ENCODE results near the gene RRP12. TPM values are rescaled to one million over a fixed set of nuclear protein-coding genes. Genes with fewer than 3 reads are reported as not detected.
A peak's percentile ranks its signal among the peaks of the same experiment; 100 is the strongest.

Gene RRP12
- total RNA-seq, 1 experiment from 2014 or later, result 41.7 TPM

GRCh38 chr10:97341416-97341815 is 59.7 kb downstream of the RRP12 start:
- no peak for DNase-seq
- no peaks in the 10 kb centered on the region for H3K36me3 ChIP-seq (replicated peaks; ENCODE audit: control insufficient read depth, insufficient read depth, low read length)
- H3K27me3 ChIP-seq (ENCODE audit: control insufficient read depth, insufficient read depth, low read length), result no peaks in the 10 kb centered on the region; the same call in 1 of the 2 replicates
- H3K4me3 ChIP-seq (ENCODE audit: insufficient read depth, low read depth, low read length), result no peak overlapping the region

GRCh38 chr10:97338041-97338440 is 63.1 kb downstream of the RRP12 start:
- H3K4me3 ChIP-seq (ENCODE audit: insufficient read depth, low read depth, low read length), result no peak overlapping the region
- peak; percentile 26 for DNase-seq
- peaks cover 2% of the 10 kb centered on the region; the same call in 1 of the 2 replicates for H3K27me3 ChIP-seq (ENCODE audit: control insufficient read depth, insufficient read depth, low read length)
- H3K36me3 ChIP-seq (replicated peaks; ENCODE audit: control insufficient read depth, insufficient read depth, low read length), result no peaks in the 10 kb centered on the region

GRCh38 chr10:97336942-97337831 is 64.0 kb downstream of the RRP12 start:
- Histone ChIP-seq H3K36me3 (replicated peaks; ENCODE audit: control insufficient read depth, insufficient read depth, low read length) (no peaks in the 10 kb centered on the region), H3K4me3 (ENCODE audit: insufficient read depth, low read depth, low read length) (no peak overlapping the region), H3K27me3 (ENCODE audit: control insufficient read depth, insufficient read depth, low read length) (peaks cover 2% of the 10 kb centered on the region; the same call in 1 of the 2 replicates)
- peak; percentile 71 for DNase-seq

- no peaks in the 10 kb centered on the region for H3K36me3 ChIP-seq (replicated peaks; ENCODE audit: control insufficient read depth, insufficient read depth, low read length)
- H3K27me3 ChIP-seq (ENCODE audit: control insufficient read depth, insufficient read depth, low read length), result peaks cover 2% of the 10 kb centered on the region; the same call in 1 of the 2 replicates
- DNase-seq, result peak; percentile 3
- H3K4me3 ChIP-seq (ENCODE audit: insufficient read depth, low read depth, low read length), result no peak overlapping the region
These were observed 64.7 kb downstream of the RRP12 start for GRCh38 chr10:97336446-97336845.

- H3K27me3 ChIP-seq (ENCODE audit: control insufficient read depth, insufficient read depth, low read length), result peaks cover 2% of the 10 kb centered on the region; the same call in 1 of the 2 replicates
- no peak overlapping the region for H3K4me3 ChIP-seq (ENCODE audit: insufficient read depth, low read depth, low read length)
- no peak for DNase-seq
- H3K36me3 ChIP-seq (replicated peaks; ENCODE audit: control insufficient read depth, insufficient read depth, low read length), result no peaks in the 10 kb centered on the region
These were observed 65.1 kb downstream of the RRP12 start for GRCh38 chr10:97336006-97336405.

DNA sequence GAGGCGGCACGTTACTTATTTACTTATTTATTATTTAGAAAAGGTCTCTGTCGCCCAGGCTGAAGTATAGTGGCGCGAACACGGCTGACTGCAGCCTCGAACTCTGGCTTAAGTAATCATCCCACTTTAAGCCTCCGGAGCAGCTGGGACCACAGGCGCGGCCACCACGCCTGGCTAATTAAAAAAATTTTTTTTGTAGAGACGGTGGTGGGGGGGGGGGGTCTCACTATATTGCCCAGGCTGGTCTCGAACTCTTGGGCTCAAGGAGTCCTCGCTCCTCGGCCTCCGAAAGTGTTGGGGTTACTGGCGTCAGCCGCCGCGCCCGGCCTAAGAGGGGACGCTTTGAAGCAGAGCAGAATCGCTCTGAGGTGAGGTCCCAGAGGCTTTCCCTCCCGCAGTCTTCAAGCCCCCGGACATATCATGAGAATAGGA is 65.9 kb downstream of the RRP12 start:
- peak; percentile 69 for DNase-seq

GRCh38 chr10:97334370-97335175 is 66.6 kb downstream of the RRP12 start, which contains the start of gene FRAT2:
Gene FRAT2 (minus strand): TSS chr10:97334729. CDS start chr10:97334572, 157 bp downstream.
- peak within 1 kb of the TSS; percentile 91 for H3K4me3 ChIP-seq (ENCODE audit: insufficient read depth, low read depth, low read length)
- H3K27me3 ChIP-seq (ENCODE audit: control insufficient read depth, insufficient read depth, low read length), result peaks cover 2% of the 10 kb centered on the region; the same call in 1 of the 2 replicates
- peak; percentile 96 for DNase-seq
- peaks cover 4% of the 10 kb centered on the region for H3K36me3 ChIP-seq (replicated peaks; ENCODE audit: control insufficient read depth, insufficient read depth, low read length)

More for the DNA sequence above, 65.9 kb downstream of the RRP12 start:
- Histone ChIP-seq H3K4me3 (ENCODE audit: insufficient read depth, low read depth, low read length) (peak overlapping the region; percentile 91), H3K36me3 (replicated peaks; ENCODE audit: control insufficient read depth, insufficient read depth, low read length) (peaks cover under 1% of the 10 kb centered on the region), H3K27me3 (ENCODE audit: control insufficient read depth, insufficient read depth, low read length) (peaks cover 2% of the 10 kb centered on the region; the same call in 1 of the 2 replicates)

DNA sequence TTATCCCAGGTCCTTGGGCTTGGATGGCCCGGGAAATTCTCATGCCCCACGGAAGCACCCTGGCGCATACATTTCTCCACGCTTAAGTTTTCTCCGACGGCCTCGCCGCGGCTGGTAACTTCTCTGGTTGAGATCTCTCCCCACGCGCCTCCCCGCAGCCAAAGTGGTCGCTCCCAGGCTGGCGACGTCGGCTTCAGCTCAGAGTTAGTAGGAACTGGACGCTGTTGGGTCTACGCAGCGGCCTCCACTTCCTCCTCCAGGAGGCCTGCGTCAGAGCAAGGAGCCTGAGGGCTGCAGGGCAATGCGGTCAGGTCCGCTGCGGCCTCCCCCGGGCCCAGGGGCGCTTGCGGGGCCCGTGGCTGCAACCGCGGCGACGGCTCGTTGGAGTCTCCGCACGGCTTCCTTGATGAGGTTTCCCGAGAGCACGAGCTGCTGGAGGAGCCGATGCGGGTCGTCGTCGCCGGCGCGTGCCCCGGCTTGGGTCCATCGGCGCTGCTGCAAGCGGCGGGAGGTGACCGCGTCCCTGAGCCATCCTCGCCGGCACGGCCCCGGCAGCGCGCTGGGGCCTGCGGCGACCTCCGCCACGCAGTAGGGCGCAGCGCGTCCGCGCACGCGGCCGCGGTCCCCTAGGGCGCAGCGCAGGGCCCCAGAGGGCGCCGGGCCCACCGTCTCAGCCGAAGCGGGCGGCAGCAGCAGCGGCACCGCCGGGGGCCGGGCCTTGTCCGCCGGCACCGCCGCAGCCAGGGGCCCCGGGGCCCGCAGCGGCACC is 67.4 kb downstream of the RRP12 start:
- H3K4me3 ChIP-seq (ENCODE audit: insufficient read depth, low read depth, low read length), result peak overlapping the region; percentile 91
- peaks cover 2% of the 10 kb centered on the region; the same call in 1 of the 2 replicates for H3K27me3 ChIP-seq (ENCODE audit: control insufficient read depth, insufficient read depth, low read length)
- peak; percentile 74 for DNase-seq
- peaks cover 4% of the 10 kb centered on the region for H3K36me3 ChIP-seq (replicated peaks; ENCODE audit: control insufficient read depth, insufficient read depth, low read length)

DNA sequence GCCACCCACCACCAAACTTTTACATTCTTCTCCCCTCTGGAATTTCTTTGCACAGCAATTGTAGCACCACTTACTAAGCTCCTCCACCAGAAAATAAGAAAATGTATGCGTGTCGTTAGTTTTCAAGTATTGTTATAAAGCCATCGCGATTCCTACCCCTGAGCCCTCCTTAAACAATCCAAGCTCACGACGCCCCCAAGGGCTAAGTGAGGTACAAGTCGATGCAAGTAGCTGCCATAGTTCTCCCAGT is 67.9 kb downstream of the RRP12 start:
- peak; percentile 74 for DNase-seq
- H3K36me3 ChIP-seq (replicated peaks; ENCODE audit: control insufficient read depth, insufficient read depth, low read length), result peaks cover 4% of the 10 kb centered on the region

DNA sequence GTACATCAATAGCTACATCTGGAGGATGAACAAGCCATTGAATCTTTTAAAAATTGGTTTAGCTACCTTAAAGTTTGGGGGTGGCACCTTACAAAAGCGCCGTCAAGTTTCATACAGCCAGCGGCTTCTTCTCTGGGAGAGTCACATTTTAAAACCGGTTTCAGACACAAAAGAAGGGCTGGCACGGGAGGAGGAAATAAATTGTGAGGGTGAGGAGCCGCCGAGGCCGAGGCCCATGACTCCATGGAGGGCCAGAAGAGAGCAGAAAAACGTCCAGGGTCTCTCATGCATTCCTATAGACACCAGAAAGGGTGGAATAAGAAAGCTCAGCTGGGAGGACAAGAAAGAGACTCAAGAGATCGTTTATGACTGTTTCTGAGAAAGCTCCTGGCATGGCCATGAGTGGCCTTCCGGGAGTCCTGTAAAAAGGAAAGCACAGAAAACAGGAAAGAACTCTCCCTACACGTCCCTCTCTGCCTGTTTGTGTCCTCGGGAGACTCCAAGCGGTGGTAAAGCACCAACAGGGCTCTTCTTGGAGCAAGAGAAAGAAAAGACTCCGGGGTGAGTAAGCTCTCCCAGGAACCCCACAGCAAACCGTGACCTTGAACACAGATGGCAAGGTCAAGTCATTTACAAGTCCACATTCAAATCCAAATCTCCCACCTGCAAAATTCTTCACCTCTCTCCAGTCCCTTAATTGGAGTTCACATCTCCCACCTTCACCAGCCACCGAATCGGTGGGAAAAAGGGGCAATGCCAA is 68.4 kb downstream of the RRP12 start:
- Histone ChIP-seq H3K4me3 (ENCODE audit: insufficient read depth, low read depth, low read length) (peak overlapping the region; percentile 91), H3K27me3 (ENCODE audit: control insufficient read depth, insufficient read depth, low read length) (peaks cover 2% of the 10 kb centered on the region; the same call in 1 of the 2 replicates), H3K36me3 (replicated peaks; ENCODE audit: control insufficient read depth, insufficient read depth, low read length) (peaks cover 4% of the 10 kb centered on the region)
- peak; percentile 72 for DNase-seq

More for the DNA sequence above, 67.9 kb downstream of the RRP12 start:
- Histone ChIP-seq H3K4me3 (ENCODE audit: insufficient read depth, low read depth, low read length) (peak overlapping the region; percentile 91), H3K27me3 (ENCODE audit: control insufficient read depth, insufficient read depth, low read length) (peaks cover 2% of the 10 kb centered on the region; the same call in 1 of the 2 replicates)

DNA sequence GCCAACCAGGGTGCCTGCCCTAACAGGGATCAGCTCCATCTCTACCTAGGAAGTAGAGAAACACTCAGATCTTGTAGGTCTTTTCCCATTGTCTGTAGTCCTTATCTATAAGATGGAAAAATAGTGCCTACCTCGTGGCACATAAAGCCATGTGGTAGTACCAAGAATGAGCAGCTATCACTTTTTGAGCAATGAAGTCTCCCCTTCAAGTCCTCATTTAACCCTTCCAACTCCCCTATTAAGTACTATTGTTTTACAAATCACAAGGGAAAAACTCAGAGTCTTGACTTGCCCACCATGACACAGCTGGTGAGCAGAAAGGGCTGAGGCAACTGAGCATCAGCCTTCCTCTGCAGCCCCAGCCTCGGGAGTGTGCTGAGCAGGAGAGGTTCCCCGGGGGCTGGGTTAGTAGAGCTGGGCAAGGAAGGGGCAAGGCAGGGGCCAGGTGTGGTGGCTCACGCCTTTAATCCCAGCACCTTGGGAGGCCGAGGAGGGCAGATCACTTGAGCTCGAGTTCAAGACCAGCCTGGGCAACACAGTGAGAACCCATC is 69.9 kb downstream of the RRP12 start:
- DNase-seq, result peak; percentile 51
- Histone ChIP-seq H3K36me3 (replicated peaks; ENCODE audit: control insufficient read depth, insufficient read depth, low read length) (peaks cover 4% of the 10 kb centered on the region), H3K27me3 (ENCODE audit: control insufficient read depth, insufficient read depth, low read length) (peaks cover 2% of the 10 kb centered on the region; the same call in 1 of the 2 replicates), H3K4me3 (ENCODE audit: insufficient read depth, low read depth, low read length) (peak overlapping the region; percentile 91)

DNA sequence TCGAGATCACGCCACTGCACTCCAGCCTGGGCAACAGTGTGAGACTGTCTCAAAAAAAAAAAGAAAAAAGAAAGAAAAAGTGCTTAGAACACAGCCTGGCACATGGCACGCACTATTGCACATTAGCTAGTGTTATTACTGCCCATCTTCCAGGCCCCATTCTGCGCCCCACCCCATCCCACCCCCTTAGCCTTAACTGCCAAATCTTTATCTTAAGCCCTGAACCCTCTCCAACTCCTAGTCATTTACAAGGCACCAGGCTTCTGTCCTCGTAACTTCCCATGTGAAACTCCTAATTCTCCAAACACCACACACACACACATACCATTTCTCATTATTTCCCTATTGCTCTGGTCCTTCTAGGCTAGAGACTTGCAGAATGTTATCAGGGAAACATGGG is 71.4 kb downstream of the RRP12 start:
- H3K36me3 ChIP-seq (replicated peaks; ENCODE audit: control insufficient read depth, insufficient read depth, low read length), result peaks cover 4% of the 10 kb centered on the region
- H3K27me3 ChIP-seq (ENCODE audit: control insufficient read depth, insufficient read depth, low read length), result peaks cover 2% of the 10 kb centered on the region; the same call in 1 of the 2 replicates
- no peak overlapping the region for H3K4me3 ChIP-seq (ENCODE audit: insufficient read depth, low read depth, low read length)
- peak; percentile 3 for DNase-seq

Data from H7 (cell line).